ENCODE data around the gene FBH1.
"Not testable (repeated sequence)": the region's sequence is repeated elsewhere in the genome, so short reads cannot be mapped to it uniquely, and the experiment has no call there.

Gene FBH1

DNA sequence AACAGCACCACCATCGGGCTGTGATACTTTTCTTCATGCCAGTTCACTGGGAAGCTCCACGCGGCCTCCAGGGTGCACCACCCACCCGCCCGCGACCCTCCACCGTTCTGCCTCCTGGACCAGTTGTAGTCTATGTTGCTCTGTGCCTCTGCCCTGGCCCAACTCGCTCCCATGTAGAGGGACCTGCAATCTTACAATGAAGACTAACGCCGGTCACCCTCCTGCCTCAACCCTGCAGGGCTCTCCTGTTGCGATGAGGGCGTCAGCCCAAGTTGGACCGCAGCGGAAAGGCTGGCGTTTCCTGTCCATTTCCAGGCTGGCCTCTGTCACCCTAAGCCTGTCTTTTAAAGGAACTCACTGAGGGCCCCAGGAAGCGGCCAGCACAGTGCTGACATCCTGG, 52.4 kb downstream of the FBH1 start:
- no peak for DNase-seq (ENCODE audit: low spot score)

DNA sequence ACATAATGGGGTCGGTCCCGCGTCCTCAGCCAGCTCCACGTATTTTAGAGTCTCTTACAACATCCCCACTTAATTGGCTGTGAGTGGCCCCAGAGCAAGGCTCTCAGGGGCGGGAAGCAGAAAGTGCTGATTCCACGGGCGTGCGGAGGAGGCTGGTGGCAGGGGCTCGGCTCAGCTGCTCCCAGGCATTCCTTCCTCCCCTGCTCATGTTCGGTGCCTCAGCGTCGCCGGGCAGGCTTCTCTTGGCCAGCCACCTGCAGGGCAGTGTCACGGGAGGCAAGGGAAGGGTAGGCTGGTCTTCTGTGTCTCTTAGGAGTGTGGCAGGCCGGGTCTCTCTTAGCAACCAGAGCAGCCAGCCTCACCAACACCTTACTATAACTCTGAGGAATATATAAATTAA, 53.5 kb downstream of the FBH1 start:
- DNase-seq (ENCODE audit: low spot score), result no peak

DNA sequence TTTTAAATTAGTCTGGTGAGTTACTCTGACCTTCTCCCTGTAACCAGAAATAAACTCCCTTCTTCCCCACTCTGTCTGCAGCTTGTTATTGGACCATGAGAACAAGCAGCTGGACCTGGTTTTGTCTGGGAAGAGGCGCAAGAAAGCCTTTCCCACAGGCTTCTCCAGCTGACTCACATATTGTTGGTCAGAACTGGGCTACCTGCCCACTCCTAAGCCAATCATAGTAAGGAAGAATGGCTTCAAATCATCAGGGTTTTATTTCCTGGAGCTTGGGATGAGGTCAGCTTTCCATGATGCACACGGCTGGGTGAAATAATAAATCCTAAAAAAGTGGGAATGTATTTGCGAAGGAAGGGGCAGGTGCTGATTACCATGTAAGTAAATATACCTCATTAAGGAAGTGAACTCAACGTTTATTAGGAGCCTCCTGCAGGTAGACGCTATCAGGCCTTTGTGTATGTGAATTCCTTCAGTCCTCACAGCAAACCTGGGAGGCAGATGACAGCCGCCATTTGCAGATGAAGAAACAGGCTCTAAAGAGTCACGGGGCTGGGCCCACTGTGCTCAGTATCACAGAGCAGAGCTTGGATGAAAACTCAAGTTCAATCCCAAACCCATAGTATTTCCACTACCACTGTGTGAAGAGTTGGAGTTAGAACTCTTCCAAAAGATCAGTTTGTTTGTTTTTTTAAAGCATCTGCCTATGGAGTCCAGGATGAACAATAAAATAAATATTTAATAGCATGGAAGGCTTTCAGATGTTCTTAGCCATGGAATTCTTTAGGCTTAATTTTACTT, 54.5 kb downstream of the FBH1 start:
- DNase-seq (ENCODE audit: low spot score), result no peak

DNA sequence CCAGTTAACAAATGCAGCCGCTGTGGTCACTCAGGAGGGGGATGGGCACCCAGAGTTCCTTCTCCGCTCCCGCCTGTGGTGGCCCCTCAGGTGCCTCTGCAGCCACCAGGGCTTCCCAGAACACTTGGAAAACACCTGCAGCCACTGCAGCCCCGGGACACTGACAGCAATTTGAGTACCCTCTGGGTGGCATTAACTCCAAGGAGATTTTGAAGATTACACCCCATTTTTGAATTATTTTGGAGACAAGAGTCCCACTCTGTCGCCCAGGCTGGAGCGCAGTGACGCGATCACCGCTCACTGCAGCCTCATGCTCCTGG, 55.1 kb downstream of the FBH1 start:
- DNase-seq (ENCODE audit: low spot score), result no peak

DNA sequence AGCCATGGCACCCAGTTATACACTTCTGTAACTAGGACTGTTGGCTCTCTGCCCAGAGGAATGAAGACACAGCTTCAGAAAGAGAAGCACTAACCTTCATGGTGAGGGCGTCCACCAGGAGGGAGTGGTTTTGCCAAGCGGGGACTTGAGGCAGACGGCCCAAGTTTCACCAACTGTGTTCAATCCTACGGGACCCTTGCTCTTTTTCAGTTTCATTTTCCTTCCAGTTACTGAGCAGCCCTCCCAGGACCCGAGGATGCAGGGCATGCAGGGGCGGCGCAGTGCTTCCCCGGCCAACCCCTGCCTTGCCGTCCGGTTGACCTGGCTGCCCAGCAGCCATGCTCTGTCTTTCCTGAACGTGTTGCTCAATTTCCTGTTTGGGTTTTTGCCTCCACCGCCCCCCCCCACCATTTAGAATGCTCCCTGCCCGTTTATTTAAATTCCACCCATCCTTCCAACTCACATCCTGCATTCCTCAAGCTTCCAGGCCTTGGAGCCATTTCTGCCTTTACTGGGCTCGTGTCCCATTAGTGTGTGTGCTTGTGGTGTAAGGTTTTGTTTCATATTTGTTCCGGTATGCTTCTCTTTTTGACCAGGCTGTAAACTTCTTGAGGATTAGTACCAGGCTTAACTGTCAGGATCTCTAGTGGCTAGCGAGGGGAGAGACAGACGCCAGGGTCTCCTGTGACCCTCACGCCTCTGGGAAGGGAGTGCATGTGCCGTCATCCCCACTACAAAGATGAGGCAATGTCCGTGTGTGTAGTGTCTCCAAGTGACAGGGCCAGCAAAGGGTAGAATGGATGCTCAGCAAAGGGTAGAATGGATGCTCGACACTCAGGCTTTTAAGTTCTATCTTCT, 55.7 kb downstream of the FBH1 start:
- no peak for DNase-seq (ENCODE audit: low spot score)

DNA sequence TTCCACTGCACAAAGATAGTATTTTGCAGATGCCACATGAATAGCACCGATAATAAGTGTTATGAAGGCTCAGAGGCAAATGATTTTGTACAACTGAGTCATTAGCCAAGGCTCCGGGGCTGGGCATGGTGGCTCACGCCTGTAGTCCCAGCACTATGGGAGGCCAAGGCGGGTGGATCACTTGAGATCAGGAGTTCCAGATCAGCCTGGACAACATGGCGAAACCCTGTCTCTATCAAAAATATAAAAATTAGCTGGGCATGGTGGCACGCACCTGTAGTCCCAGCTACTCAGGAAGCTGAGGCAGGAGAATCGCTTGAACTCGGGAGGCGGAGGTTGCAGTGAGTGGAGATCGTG, 56.4 kb downstream of the FBH1 start:
- DNase-seq (ENCODE audit: low spot score), result not testable (repeated sequence)

DNA sequence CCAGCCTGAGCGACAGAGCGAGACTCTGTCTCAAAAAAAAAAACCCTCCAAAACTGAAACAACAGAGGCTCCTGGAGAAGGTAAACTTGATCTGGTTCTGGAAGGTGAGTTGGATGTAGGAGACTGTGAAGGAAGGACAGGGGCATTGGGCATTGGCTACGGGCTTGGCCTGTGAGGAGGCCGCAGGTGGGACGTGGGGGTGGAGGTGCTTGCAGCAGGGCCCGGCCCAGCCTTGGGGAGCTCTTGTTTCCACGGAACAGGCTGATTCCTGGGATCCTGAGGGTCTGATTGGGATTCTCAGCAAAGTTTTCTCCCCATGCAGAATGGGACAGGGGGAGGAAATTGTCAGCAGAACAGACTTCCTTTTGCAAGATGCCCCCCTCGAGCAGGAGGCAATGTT, 56.7 kb downstream of the FBH1 start:
- DNase-seq (ENCODE audit: low spot score), result no peak

DNA sequence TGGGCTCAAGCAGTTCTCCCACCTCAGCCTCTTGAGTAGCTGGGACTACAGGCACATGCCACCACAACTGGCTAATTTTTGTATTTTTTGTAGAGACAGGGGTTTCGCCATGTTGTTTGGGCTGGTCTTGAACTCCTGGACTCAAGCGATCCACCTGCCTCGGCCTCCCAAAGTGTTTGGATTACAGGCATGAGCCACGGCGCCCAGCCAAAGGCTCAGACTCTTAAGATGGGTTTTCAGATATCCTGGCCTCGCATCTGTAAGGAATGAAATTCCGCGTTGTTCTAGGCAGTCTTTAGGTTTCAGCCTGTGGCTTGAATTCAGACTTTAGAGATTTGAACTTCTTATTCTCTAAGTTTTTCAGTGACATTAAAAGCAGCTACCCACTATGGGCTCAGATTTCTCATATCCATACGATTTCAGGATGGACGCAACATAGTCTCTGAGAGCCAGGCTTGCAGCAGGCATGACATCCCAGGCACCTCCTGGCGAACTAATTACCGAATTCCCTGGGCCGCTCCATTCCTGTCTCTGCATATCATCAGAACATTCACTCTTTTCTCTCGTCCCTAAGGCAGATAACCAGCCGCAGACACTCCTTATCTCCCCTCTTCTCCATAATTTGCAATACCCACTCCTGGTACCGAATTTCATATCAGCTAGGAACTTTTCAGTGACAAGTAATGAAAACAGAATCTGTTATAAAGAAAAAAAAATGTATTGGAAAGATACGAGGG, 57.6 kb downstream of the FBH1 start:
- DNase-seq (ENCODE audit: low spot score), result no peak

DNA sequence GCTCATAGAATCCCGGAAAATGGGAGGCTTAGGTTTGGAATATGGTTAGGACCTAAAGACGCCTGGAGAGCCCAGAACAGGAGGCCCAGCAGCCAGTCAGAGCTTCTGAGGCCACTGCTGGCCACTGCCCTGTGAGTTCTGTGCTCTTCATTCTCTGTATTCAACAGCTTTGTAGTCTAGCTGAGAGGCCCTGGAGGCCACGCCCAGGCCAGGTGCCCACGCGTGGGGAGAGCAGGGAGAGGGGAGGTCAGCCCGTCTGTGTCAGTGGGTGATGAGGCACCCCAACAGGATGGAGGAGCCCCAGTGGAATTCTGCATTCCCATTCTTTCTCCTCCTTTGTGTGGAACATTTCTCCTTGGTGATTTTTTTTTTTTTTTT, 58.2 kb downstream of the FBH1 start:
- DNase-seq (ENCODE audit: low spot score), result no peak

DNA sequence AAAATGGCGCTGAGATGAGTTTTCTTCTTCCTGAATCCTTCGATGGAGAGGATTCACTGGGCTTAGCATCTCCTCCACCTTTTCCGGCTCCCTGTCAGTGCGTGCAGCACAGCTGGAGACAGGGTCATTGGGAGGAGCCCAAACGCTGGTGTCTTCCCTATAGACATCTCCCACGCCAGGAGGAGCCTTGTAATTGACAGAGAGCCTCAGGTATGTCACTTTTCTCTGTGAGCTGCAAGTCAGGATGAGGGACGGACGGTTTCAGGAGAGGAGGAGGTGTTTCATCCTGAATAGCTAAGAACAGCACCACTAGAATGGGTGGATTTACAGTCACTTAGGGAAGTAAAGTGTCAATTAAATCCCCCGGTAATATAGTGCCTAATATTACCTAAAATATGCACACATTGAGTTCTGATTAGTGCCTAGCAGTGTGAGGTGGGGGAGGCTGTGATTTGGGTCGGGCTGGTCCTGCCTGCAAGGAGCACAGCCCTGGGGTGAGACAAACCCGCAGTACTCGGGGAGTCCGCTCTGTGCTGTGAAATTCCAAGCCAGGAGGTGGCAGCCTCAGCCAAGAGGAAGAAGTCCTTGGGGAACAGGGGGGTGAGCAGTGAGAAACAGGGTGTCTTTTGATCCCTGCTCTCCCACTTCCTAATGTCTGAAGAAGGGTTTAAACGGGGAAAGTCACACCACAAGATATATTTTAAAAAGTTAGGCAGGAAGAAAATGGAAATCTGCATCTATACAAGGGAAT, 59.1 kb downstream of the FBH1 start:
- peak; percentile 83 for DNase-seq (ENCODE audit: low spot score)

DNA sequence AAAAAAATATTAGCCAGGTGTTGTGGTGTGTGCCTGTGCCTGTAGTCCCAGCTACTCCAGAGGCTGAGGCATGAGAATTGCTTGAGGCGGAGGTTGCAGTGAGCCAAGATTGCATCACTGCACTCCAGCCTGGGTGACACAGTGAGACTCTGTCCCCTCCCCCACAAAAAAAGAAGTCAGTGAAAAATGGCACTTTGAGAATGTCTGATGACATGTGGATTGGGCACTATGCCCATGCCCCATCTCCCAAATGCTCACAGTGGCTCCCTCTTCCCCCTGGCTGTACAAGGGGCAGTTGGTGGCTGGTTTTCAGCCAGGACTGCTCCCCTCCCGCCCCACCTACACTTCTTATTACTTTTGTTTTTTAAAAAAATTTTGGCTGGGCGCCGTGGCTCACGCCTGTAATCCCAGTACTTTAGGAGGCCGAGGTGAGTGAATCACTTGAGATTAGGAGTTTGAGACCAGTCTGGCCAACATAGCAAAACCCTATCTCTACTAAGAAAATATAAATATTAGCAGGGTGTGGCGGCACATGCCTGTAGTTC, 61.2 kb downstream of the FBH1 start:
- no peak for DNase-seq (ENCODE audit: low spot score)

DNA sequence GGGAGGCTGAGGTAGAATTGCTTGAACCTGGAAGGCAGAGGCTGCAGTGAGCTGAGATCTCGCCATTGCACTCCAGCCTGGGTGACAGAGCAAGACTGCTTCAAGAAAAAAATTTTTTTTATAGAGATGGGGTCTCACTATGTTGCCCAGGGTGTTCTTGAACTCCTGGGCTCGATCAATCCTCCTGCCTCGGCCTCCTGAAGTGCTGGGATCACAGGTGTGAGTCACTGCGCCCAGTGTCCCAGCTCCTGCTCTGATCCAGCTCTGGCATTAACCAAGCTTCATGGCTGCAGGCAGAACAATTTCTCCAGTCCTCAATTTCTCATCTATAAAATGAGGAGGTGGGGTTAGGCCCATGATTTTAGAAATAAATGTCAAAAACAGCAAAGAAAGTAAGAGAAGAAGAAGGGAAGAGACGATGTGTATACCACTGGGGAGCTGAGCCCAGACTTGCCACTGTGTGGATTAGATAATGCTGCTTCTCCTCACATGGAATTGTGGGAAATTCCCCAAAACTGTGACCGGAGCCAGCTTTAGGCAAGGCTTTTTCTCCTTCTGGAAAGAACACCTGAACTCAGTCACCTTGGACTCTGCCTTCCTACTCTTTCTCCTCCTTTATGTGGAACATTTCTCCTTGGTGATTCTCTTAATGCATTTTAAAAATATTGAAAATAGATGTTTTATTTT, 61.8 kb downstream of the FBH1 start:
- DNase-seq (ENCODE audit: low spot score), result no peak

DNA sequence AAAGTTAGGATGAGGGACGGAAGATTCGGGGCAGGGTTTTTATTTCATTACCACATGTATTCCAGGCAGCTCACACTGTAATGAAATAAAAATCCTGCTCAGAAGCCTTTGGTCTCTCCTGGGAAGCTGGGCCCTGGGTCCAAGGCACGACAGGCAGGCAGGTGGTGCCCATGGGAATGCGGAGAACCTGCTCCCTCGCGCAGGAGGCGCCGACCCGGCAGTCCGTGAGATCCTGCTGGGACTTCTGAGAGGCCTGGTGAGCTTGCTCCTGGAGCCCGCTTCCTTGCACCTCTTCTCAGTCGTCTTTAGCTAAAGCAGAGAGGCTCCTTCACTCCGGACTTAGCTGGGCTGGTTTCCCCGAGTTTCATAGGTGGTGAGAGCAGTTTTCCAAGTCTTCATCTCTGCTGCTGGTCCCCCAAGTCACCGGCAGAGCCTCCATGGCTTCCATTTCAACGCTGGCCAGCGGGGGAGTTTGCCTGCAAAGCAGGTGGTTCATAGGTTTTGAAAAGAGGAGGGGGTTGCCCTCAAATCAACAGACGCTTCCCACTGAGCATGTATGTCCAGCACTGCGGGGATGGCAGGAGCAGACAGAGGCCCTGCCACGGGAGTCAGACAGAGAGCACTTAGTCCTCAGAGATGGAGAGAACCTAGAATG, 62.8 kb downstream of the FBH1 start:
- DNase-seq (ENCODE audit: low spot score), result no peak

DNA sequence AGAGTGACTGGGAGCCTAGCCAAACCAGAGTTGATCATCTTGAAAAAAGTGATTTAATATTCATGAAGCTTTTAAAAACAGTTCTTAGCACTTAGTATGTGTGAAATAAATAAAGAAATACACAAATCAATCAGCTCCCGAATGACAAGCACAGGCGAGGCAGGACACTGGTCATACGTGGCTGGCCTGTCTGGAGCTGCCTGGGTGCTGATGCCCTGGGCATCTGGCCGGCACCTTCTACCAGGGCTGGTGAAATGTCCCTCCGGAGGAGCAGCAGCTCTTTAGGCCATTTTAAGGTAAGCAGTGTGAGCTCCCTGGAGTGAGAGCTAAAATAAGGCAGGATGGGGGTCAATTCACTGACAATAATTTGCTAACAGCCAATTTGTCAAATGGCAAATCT, 63.6 kb downstream of the FBH1 start:
- no peak for DNase-seq (ENCODE audit: low spot score)

DNA sequence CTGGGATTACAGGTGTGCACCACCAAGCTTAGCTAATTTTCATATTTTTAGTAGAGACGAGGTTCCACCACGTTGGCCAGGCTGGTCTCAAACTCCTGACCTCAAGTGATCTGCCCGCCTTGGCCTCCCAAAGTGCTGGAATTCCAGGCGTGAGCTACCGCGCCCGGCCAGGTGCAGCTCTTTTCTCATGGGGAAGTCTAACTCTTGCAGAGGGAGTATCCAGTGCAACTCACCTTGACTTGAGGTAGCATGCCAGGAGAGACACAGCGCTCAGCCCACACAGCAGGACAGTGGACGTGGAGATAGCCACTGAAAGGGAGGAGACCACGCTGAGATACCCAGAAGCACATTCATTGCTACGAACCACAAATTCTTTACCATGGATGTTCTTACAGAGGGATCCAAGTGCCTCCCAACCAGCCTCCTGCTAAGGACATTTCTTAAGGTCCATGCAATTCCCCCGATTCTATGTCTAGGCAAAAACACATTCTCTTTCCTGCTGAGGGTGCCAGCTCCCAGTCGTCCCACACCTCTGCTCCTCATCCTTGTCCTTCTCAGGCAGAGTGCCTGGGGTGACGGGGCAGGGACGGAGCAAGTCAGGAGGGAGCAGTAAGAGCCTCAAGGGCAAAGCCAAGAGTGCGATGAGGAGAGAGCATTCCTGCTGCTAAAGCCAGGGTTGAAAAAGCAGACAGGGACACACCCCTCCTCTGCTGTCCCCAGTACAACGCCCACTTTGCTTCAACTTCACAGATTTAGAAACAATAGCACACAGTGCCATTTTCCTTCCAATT, 66.3 kb downstream of the FBH1 start:
- DNase-seq (ENCODE audit: low spot score), result no peak

DNA sequence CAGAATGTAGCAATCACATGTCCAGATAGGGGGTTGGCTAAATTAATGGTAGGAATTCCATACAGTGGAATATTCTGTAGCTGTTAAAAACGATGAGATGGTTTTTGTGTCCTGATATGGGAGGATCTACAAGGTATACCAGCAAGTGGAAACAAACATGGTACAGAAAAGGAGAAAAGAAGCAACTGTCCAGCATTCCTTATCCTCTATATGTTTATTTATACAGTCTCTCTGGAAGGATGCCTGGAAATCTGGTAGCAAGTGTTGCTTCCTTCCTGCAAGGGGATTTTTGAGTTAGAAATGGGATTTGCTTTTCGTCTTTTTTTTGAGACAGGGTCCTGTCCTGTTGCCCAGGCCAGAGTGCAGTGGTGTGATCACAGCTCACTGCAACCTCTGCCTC, 68.0 kb downstream of the FBH1 start:
- DNase-seq (ENCODE audit: low spot score), result no peak

DNA sequence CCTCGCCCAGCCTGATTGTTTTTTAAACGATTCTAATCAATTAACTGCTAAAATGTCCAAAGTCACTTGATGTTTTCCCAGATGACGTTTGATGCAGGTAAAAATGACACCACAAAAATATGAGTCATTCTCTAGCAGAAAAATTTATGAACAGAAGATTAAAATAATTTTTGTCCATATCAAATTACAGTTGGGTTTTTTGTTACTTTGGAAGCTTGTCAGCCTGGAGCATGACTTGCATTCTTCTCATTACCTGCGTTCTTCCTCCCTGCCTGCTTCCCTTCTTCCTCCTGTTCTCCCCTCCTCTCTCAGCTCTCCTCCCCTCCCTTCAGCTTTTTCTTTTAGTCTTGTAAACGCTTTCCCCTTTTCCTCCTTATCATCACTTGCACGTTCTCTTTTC, 68.6 kb downstream of the FBH1 start:
- no peak for DNase-seq (ENCODE audit: low spot score)

DNA sequence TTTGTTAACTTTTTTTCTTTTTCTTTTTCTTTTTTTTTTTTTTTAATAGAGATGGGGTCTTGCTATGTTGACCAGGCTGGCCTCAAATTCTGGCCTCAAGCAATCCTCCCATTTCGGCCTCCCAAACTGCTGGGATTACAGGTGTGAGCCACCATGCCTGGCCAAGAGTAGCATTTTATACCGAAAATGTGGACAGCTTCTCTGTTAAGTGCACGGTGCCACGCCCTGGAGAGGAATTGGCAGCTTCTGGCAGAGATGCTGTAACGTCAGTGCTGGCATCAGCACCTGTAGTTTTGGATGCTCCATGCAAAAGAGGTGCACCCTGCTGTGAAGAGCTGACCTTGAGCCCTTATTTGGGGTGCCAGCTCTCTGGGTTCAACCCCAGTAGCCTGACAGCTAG, 69.1 kb downstream of the FBH1 start:
- no peak for DNase-seq (ENCODE audit: low spot score)

DNA sequence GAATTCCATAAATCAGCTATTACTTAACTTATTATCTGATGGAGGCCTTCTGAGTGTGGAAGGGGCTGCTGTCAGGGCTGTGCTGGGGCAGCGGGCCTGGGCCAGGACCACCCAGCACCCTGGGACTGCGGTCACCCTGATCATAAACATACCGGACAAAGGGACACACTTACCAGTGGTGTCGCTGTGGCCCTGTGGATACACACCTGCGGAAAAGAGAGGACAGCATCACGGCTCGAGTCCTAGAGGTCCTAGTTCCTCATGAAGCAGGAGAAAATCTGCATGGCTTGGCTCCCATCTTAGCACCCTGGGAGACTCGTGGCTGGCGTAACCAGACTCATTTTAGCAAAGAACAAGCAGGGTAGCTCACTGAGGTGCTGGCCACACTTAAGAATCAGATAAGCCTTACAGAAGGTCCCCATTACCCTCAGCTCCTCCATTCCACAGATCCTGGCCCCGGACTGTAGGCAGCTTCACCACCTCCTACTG, 69.6 kb downstream of the FBH1 start:
- no peak for DNase-seq (ENCODE audit: low spot score)
